Ovary (tissue), 3 donors: ENCODE results near the gene NR1D2.

ENCODE experiments used
- CTCF ChIP-seq, 3 donors: fragments of 450-650 bp in 2 of 3; fragments of 200-600 bp in 1 of 3; IDR thresholded peaks; one replicate each; pipeline versions ENCODE4 v1.5.1 to v1.8.0; 2016 to 2022; ENCODE audit warnings: antibody characterized with exemption in 3 of 3, mild to moderate bottlenecking in 1 of 3
- EP300 ChIP-seq: sonication (generic); formaldehyde crosslinking; IDR thresholded peaks from one replicate; pipeline ENCODE4 v1.6.1; 2017; ENCODE audit warnings: antibody characterized with exemption
- POLR2A ChIP-seq: fragments of 450-650 bp; IDR thresholded peaks from one replicate; pipeline ENCODE4 v1.6.1; 2017; ENCODE audit warnings: antibody characterized with exemption, mild to moderate bottlenecking, moderate library complexity
- donor health status: DM: no; HTN: no; CAD: no.

- no peak for TF ChIP-seq CTCF (IDR thresholded peaks at IDR 0.05)
- no peak for TF ChIP-seq POLR2A
- no peak for TF ChIP-seq EP300
These were observed 59.3 kb downstream of the NR1D2 start for GRCh38 chr3:24004171-24004938.
